GM21576 (cell line): ENCODE data around the gene APOL3.
"Not testable (repeated sequence)": the region's sequence is repeated elsewhere in the genome, so short reads cannot be mapped to it uniquely, and the experiment has no call there.

Source experiments
- ATAC-seq: cut with Tn5 transposase; IDR thresholded peaks from one replicate; pipeline ENCODE4 v1.9.1; 2021; ENCODE audit warnings: mild to moderate bottlenecking, moderate library complexity; ENCODE audit not compliant: unreplicated experiment

APOL3 gene

GRCh38 chr22:36104435-36104834 lies 56.1 kb downstream of the APOL3 start:
- no peak for ATAC-seq

- ATAC-seq = no peak
Observed at GRCh38 chr22:36103891-36104290, 56.7 kb downstream of the APOL3 start.

GRCh38 chr22:36102995-36103394 lies 57.6 kb downstream of the APOL3 start:
- no peak for ATAC-seq

- ATAC-seq = no peak
Observed at GRCh38 chr22:36101756-36102155, 58.8 kb downstream of the APOL3 start.

- ATAC-seq = not testable (repeated sequence)
Observed at GRCh38 chr22:36100908-36101307, 59.6 kb downstream of the APOL3 start.

- ATAC-seq = no peak
Observed at GRCh38 chr22:36100134-36100824, 60.3 kb downstream of the APOL3 start.

GRCh38 chr22:36099561-36099960 lies 61.0 kb downstream of the APOL3 start:
- not testable (repeated sequence) for ATAC-seq

- ATAC-seq = no peak
Observed at GRCh38 chr22:36097880-36098279, 62.7 kb downstream of the APOL3 start.

GRCh38 chr22:36090772-36091171 lies 69.8 kb downstream of the APOL3 start:
- not testable (repeated sequence) for ATAC-seq
